ENCODE results near the gene GIPC2. TPM values are rescaled to one million over a fixed set of nuclear protein-coding genes. Genes with fewer than 3 reads are reported as not detected.

Gene GIPC2
- total and polyA plus RNA-seq, 2 donors (not counting 3 experiments of a cell fraction or from before 2014, with no cell fraction given) = 2.8 to 9.6 TPM

GRCh38 chr1:78060857-78061563 lies 15.2 kb downstream of the GIPC2 start:
- dilution Hi-C loops (cut with MboI; ENCODE audit: extremely low pct_ligation_motif_present, low sequenced_read_pairs) = no loop called here
- Histone ChIP-seq H3K9me1 (replicated peaks; ENCODE audit: control insufficient read depth, extremely low read depth, insufficient read depth, low read length) (no peaks in the 10 kb centered on the region), H3K79me2 (ENCODE audit: control insufficient read depth, insufficient read depth, low read length) (no peaks in the 10 kb centered on the region), H3K4me3 (replicated peaks in 1 of 3; ENCODE audit: insufficient read depth in 1 of 3, low read depth in 1 of 3, low read length in 3 of 3) (no peak overlapping the region), H3K27ac (ENCODE audit: insufficient read depth, low read depth, low read length) (no peak overlapping the region), H4K20me1 (replicated peaks; ENCODE audit: control insufficient read depth, extremely low read depth, insufficient read depth, low read length) (no peaks in the 10 kb centered on the region), H3K36me3 (ENCODE audit: control insufficient read depth in 2 of 2, extremely low read depth in 1 of 2, insufficient read depth in 2 of 2, low read length in 2 of 2) (no peaks in the 10 kb centered on the region), H3K9me3 (replicated peaks; ENCODE audit: control insufficient read depth, insufficient read depth, low read length) (no peaks in the 10 kb centered on the region), H3K4me1 (ENCODE audit: control insufficient read depth, extremely low read depth, insufficient read depth, low read length) (peaks cover 4% of the 10 kb centered on the region), H3K4me2 (ENCODE audit: insufficient read depth, low read length) (no peak overlapping the region), H2AFZ (ENCODE audit: low read depth, low read length) (no peak overlapping the region), H3K27me3 (ENCODE audit: control insufficient read depth in 2 of 2, insufficient read depth in 2 of 2, low read length in 2 of 2) (no peaks in the 10 kb centered on the region), H3K9ac (replicated peaks; ENCODE audit: extremely low read depth, insufficient read depth, low read length) (no peak overlapping the region)
- BruUV-seq (replicated peaks) = no TSS peak
- CTCF ChIA-PET = interaction anchor here (0.6 to 1.7 kb wide), 3 partner anchors 9 to 54 kb away, joined by 3 to 5 read pairs (median 3); no protein-coding TSS in a partner anchor
- FAIRE-seq (no peak), DNase-seq (ENCODE audit: low read depth, low spot score) (no peak)
- intact Hi-C loops (cut with micrococcal nuclease) = no loop called here
- TF ChIP-seq POLR2A (IDR thresholded peaks at IDR 0.05; ENCODE audit: low read depth, low read length) = no peak
- no peak for TF ChIP-seq MYC (IDR thresholded peaks at IDR 0.05; ENCODE audit: low read depth, low read length)
- TF ChIP-seq GATA2 (IDR thresholded peaks at IDR 0.05; ENCODE audit: insufficient read depth, insufficient read length, low read depth, low read length) = no peak
- no peak for TF ChIP-seq EZH2 (IDR thresholded peaks at IDR 0.05; ENCODE audit: borderline replicate concordance, low read depth, low read length, severe bottlenecking)
- no peak for TF ChIP-seq MAX (IDR thresholded peaks at IDR 0.05; ENCODE audit: insufficient read depth, insufficient read length)
- TF ChIP-seq FOS (IDR thresholded peaks at IDR 0.05; ENCODE audit: borderline replicate concordance, insufficient read depth, low read length) = no peak
- TF ChIP-seq POLR2AphosphoS5 (IDR thresholded peaks at IDR 0.05; ENCODE audit: insufficient read depth, low read depth, low read length) = no peak
- no peak for TF ChIP-seq JUN (IDR thresholded peaks at IDR 0.05; ENCODE audit: borderline replicate concordance, insufficient read depth, insufficient read length, low read depth)
- no peak for TF ChIP-seq CTCF (IDR thresholded peaks at IDR 0.05; ENCODE audit: extremely low read depth in 1 of 2, insufficient read depth in 1 of 2, low read depth in 1 of 2, low read length in 2 of 2)
- POLR2A ChIA-PET = interaction anchor here (0.6 kb wide), 1 partner anchor 53 kb away, joined by 3 read pairs; no protein-coding TSS in a partner anchor
